NCI-H187 treated with DMSO at 0.1 percent for 48 hours (cell line): ENCODE data around the gene BDH2.

Experiments used
- DNase-seq: peaks from one replicate; lab custom pipeline; 2025; lab: John Stamatoyannopoulos, UW

Gene BDH2

DNA sequence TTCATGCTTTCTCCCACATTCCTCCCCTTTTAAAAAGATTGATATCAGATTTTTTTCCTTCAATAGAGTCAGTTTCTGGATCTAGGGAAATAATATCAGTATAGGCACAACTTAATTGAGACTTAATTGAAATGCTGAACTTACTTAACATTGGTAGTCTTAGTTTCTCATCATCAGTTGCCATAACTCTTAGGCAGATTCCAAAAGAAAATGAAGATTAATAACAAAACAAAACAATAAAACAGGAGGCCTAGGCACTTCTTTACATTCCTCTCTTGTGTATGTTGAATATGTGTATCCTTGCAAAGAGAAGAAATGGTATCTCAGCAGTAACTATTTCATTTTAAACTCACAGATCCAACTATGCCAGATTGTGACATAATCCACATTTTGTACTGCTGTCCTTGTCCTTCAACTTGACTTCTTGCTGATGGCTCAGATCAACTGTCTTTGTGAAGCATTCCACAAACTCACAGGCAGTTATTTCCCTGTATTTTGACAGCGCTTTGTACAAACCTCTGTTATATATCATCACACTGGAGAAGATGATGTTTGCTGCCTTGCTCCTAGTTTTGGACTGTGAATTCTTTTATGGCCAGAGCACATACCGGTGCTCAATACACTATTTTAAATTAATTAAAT is 14.0 kb downstream of the BDH2 start:
- no peak for DNase-seq

DNA sequence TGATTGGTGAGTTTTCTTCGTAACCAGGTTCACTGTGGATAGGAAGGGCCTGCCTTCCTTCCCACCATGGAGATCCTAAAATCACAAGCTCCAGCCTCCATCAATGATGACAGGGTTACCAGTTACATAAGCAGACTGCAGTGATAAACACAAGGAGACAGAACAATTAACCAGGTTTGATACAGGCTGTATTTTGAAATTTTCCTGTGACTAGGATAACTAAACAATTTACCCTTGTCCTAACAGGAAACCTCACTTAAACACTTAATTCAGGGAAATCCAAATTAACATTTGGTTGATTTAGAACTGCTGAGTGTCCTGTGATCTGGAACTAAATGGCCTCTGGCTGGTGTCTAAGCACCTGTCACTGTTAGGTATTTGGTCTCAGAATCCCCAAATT is 20.0 kb downstream of the BDH2 start:
- no peak for DNase-seq

DNA sequence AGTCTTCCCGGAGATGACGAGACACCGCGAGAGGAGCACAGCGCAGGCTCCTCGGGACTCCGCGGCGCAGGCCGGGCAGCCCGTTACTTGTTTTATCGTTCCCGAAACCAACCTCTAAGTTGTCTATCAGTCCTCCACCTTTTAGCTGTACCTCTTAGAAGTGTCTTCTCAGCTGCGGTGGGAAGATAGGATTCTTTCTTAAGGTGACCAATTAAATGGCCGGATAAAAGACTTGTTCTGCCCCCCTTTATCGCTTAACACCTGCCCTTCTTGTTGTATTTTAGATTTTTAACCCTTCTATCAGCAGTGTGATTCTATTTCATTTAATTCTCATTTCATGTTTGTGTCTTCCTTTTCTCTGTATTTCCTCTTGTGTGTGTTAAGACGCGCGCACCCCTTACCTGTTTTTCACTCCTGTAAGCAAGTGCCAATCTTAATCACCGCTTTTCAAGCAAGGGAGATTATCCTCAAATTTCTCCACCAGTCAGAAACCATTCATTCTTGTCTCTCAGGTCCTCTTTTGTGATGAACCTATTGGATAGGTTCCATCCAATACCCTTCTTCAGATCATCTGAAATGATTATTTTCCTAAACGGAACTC is 22.8 kb downstream of the BDH2 start, which contains the start of gene SLC9B2:
Gene SLC9B2 (minus strand): TSS at position 15 of the 601 bp plus-strand sequence. CDS start 9,211 bp downstream, outside the sequence.
- DNase-seq, result no peak

DNA sequence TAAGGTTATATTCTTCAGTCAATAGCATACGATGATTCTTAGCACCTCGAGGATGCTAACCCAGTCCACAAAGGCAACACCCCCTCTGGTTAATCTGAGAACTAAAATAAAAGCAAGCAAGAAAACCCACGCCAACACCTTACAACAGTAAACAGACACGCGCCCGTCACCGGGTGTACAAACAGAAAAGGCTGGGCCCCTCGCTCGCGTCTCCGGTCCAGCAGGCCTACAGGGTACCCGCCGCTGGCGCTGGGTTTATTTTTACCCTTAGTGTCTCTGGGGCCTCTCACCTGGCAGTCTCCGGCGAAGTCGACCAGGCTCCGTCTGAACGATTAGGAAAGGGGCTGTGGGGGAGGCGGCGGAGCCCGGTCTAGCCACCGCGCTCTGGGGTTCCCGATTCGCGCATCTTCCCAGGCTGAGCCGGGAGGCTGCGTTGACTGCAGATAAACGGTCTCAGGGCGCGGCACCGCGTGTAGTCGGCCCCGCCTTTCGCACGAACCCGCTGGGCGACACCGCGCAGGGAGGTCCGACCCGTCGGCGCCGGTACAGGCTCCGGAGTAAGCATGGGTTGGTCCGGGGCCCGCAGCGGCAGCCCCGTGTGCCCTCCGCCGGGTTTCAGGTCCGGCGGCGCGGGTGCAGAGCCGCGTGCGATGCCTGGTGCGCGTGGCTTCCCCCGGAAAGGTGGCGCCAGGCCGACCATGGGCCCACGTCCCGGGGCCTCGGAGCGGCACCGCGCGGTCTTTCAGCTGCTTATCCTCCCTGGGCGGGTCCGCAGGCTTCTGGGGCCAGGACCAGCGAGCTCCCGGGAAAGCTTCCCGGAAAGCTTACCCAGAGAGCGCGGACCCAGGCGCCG is 23.5 kb downstream of the BDH2 start:
- no peak for DNase-seq

DNA sequence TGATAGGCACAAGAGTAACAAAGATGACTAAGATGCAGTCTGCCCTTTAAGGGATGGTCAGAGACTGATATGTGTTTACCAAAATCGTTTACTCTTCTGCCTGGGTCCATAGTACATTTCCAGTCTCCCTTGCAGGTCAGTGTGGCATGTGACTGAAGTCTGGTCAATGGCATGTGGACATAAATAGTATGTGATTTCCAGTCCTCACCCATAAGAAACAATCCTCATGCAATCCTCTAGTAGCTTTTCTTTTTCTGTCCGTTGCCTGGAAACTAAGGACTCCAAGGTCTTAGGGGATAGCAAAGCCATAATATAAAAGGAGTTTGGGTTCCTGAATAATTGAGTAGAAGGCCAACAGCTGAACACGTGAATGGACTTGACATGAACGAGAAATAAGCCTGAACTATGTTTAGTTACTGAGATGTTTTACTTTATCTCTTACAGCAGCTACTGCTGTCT is 24.2 kb downstream of the BDH2 start:
- no peak for DNase-seq

DNA sequence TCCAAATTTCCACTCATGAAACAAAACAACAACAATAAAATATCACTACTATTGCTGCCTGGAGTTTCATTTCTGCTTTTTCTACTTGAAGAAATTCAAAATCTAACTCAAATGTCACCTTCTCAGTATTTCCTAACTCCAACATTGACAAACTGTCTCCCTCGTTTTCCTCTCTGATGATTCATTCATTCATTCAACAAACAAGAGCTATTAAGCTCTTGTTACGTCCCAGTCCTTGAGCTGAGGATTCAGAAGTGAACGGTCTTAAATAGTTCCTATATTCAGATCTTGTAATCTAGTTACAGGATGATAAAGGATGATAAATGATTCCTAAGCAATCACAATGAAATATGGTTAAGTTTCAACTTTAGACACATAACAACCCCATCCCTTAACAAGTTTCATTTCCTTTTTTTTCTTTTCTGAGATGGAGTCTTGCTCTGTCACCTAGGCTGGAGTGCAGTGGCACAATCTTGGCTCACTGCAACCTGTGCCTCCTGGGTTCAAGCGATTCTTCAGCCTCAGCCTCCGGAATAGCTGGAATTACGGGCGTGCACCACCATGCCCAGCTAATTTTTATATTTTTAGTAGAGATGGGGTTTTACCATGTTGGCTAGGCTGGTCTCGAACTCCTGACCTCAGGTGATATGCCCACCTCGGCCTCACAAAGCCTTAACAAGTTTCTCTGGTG is 24.7 kb downstream of the BDH2 start:
- no peak for DNase-seq

DNA sequence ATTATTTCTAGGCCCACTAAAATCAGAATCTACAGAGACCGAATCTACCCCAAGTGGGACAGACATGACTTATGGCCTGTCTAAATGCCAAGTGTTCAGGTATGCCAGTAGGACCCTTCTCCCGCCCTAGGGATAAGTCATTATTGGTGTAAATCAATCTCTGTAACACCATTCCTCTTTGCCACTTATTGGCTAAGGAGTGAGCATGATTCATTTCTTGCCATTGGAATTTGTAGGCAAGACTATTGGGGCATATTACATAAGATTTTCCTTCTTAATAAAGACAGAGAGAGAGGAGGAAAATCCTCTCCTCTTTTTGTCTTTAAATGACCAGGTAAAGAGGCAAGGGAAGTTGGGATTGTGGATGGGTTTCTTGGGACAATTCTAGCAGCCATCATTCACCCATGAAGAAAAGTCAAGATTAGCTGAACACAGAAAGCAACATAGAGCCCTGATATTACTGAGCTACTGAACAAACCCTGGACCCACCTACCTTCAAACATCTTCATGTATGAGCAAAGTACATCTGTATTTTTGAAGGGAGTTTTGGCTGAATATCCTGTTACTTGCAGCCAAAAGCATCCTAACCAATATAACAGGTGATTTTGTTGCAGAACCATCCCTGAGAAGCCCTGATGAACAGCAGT is 25.7 kb downstream of the BDH2 start:
- DNase-seq, result no peak

DNA sequence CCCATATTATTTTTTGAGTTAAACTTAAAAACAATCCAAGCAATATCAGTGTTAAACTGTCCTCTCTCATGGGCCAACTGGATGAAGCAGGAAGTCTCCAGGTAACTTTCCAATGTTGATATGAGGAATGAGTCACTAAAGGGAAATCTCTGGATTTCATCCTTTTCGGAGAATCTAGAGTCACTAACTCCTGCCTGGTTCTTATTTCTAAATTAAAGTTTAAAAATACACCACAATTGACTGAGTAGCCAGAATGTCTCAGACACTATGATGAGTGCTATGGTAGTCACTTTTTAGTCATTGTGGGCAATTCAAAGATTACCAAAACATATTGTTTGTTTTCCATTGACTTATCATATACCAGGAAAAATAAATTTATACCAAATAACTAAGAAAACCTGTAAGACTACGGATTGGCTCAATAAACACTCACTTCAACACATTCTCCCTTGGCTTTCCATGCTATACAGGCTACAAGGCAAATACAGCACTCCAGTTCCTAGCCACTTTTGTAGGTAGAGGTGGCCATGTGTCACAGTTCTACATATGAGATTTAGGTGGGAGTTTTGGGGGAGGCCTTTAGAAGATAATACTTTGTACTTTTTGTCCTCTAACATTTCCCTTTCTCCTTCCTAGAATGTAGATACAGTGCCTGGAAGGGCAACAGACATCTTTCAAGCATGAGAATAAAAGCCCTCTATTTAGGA is 31.6 kb downstream of the BDH2 start:
- no peak for DNase-seq

DNA sequence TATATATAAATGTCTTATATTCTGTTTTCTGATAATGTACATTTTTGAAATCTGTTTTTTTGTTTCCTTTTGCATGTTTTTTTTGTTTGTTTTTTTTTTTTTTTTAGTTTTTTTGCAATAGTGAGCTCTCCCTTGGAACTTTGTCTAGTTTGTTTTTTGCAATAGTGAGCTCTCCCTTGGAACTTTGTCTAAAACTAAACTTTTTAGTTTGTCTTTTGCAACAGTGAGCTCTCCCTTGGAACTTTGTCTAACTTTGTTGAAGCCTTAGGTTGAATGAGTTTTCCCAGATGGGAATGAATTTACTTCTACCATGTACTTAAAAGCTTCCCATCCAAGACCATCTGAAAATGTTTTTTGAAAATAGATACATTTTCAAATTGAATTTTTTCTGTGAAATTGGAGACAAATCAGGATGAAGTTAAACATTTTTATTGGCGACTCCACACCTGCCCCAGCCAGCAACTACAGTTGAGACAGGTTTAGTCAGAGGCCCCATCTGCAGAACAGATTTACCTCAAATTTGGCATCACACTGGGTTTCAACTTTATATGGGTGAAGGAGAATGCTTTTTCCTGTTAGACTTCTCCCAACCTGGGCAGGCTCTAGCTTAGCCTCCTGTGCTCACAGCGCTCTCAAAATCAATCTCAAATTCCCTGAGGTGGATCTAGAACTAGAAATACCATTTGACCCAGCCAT is 39.0 kb downstream of the BDH2 start:
- DNase-seq, result no peak

DNA sequence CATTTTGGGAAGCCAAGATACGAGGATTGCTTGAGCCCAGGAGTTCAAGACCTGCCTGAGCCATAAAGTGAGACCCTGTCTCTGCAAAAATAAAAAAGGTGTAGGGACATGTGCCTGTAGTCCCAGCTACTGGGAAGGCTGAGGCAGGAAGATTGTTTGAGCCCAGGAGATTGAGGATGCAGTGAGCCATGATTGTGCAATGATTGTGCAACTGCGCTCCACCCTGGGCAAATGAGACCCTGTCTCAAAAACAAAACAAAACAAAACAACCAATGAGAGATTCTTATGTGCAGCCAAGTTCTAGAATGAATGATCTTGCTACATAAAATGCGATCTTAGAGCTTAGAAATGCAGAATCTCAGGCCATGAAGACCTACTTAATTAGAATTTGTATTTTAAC is 45.6 kb downstream of the BDH2 start:
- DNase-seq, result no peak

DNA sequence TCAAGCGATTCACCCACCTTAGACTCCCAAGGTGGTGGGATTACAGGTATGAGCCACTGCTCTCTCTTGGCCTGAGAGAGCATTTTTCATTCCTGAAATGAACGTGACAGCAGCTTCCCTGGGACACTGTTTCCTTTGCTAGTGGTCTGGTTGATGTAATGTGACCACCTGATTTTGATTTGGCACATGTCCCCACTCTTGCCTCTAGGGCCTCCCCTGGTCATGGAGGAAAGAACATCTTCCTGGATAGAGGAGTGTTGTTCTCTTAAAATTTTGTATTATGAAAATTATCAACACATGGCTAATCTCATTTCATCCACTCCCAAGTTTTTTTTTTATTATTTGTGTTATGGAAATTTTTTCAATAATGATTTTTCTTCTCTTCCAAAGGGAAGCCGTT is 46.9 kb downstream of the BDH2 start:
- DNase-seq, result no peak

DNA sequence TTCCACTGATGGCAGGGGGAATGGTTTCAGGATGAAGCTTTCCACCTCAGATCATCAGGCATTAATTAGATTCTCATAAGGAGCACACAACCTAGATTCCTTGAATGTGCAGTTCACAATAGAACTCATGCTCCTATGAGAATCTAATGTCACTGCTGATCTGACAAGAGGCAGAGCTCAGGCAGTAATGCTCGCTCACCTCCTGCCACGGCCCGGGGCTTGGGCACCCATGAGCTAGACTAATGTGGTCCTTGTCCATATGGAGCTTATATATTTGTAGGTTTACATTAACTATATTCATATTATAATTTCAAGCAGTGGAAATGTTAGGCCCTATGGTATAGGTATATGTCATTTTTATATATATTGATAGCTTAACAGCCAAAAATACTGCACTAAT is 47.5 kb downstream of the BDH2 start:
- no peak for DNase-seq

DNA sequence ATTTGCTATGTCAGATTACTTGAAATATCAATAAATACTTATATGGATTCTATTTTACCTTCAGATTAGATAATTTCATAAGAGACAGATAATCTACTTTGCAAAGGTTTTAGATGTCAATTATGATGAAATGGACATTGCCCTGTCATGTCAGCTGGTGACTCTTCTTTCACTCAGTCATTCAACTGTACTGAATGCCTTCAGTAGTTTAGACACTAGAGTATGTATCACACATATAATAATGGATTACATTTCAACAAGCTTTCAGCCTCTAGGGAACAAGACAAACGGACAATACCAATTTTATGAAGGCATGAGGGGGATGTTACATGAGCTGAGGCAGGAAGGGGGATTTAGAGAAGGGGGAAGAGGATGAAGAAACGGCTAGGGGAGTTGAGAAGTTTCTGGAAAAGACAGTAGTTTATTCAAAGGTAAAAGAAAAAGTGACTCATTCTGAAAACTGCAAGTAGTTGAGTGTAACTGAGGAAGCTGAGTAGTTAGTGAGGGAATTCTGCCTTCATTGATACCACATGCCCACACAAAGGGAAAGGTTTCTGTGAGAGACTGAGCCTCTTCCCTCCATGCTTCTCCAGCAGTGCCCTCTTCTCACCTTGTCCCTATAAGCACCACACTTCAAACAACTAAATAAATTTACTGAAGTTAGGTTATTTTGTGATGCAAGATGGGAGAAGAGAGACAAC is 48.7 kb downstream of the BDH2 start:
- no peak for DNase-seq

DNA sequence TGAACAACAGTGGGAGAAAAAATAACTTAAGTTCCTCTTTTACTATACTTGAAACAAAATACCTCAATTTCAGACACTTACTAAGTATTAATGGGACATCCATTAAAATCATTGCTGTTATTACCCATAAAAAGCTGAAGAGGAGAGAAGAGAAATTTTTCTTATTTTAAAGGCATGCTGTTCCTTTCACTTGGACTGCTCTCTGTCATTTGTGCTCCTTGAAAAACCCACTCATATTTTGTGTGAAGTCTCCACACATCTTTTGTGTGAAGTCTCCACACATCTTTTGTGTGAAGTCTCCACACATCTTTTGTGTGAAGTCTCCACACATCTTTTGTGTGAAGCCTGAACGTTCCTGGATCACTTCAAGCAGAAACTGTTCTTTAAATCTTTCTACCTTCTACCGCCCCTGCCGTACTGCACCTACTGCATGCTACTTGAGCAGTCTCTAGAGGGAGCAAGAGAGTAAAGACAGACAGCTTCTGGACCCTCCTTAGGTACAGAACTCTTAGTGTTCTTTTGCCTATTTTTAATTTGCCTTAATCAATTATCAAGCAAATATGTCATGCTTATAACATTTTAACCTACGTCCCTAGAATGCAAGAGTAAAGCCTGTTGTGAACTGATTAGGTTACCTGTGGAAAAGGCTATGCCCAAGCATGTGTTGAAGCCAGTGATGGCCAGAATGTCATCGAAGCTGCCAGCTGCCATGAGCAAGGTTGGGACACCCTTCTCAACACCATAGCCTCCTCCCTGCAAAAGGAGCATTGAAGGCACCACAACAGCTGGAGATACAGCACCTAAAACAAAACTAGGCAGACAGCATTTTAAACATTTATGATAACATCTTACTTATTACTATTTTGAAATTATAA is 53.0 kb downstream of the BDH2 start:
- no peak for DNase-seq

DNA sequence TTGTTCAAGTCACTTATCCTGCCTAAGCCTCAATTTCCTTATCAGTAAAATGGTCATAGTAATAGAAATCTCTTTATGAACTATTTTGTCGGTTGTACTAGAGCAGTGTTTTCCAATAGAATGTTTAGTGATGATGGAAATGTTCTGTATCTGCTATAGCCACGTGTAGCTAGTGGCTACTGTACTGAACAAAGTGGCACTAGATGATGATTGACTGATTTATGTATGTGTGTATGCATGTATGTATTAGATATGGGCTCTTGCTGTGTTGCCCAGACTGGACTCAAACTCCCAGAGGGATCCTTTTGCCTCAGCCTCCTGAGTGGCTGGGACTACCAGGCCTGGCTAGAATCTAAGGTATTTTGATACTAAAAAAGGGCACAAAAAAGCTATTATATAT is 55.5 kb downstream of the BDH2 start:
- no peak for DNase-seq

DNA sequence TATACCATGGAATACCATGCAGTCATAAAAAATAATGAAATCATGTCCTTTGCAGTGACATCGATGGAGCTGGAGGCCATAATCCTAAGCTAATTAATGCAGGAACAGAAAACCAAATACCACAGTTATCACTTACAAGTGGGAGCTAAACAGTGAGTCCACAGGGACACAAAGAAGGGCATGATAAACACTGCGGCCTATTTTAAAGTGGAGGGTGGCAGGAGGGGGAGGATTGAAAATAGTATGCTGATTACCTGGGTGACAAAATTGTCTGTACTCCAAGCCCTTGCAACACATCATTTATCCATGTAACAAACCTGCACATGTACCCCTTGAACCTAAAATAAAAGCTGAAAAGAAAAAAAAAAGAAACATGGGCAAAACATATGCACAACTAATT is 63.5 kb downstream of the BDH2 start:
- DNase-seq, result no peak

DNA sequence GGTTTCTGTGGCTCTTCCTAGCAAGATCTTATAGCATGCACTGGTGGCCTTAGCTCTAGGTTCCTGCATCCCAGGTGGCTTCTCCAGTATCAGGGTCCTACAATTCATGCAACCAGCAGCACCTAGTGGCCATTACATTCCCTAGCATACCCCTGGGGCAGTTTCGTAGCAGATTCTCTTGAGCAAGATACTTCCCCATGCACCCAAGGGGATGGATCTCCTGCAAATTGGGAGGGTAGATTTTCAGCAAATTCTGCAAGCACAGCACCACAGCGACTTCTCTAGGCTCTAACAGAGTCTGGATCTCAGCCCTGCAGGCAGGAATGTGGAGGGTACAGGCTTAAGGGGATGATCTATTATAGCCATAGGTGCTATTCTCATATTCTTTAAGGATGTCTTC is 67.1 kb downstream of the BDH2 start:
- DNase-seq, result no peak

DNA sequence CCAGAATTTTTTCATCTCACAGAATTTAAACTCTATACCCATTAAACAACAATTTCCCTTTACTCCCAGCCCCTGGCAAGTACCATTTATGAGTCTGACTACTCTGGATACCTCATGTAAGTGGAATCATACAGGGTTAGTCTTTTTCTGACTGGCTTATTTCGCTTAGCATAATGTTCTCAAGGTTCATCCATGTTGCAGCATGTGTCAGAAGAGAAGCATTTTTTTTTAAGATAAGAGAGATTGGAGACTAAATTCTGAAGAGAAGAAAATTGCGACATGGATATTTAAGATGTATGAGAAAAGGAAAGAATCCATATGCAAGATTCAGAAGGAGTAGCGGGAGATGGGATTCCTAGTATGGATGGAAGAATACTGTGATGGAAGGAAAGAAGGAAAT is 68.8 kb downstream of the BDH2 start:
- DNase-seq, result no peak

DNA sequence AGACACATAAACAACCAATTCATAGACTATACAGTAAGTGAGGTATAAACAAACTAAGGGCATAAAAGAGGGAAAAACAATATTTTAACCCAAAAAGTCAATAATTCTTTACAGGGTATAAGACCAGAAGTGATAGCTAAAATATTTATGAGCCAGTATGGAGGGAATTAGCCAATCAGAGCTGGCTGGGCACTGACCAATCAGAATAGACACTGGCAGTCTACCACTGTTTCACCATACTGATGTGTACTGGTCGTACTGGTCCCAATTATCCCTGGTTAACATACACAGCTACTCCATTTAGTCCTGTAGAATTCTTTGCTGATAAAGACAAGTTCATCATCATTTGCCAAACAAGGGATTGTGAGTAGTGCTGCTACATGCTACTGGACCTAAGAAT is 70.3 kb downstream of the BDH2 start:
- DNase-seq, result no peak
